Measurements from ENCODE around the gene HOXA9.

HOXA9 gene

DNA sequence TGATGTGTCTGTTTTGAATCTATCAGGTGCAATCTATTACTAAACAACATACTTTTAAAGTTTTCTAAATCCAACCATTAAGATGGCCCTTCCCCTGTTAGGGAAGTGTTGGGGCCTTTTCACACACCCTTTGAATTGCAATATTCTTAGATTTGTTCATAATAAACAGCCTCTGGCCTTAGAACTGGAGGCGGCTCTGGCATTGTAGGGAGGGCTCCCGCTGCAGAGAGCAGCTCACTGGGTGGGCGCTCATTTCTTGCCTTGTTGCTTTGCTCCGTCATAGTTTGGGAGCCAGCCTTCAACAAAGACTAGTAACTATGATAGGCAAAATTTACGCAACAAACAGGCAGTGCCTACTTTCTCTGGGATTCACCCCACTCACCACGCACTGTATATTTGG lies 13.0 kb upstream of the HOXA9 start:
- Histone ChIP-seq H3K79me1 (replicated peaks; ENCODE audit: low read length, poor library complexity, severe bottlenecking) (no peaks in the 10 kb centered on the region), H4K8ac (ENCODE audit: low read length) (no peak overlapping the region), H3K9me3 (ENCODE audit: control insufficient read depth, low read length) (no peaks in the 10 kb centered on the region), H3K36me3 (ENCODE audit: control insufficient read depth in 1 of 2, insufficient read depth in 2 of 2, low read depth in 1 of 2, low read length in 2 of 2) (peaks cover 6 to 47% of the 10 kb centered on the region in 2 experiments), H3K14ac (ENCODE audit: low read length in 2 of 2) (no peak overlapping the region), H3K4me3 (ENCODE audit: insufficient read depth in 1 of 2, low read depth in 1 of 2, low read length in 2 of 2) (peak overlapping the region; percentile 64 to 92), H3K27me3 (ENCODE audit: control insufficient read depth in 1 of 2, insufficient read depth in 1 of 2, low read length in 2 of 2) (no peaks in the 10 kb centered on the region), H2AK5ac (ENCODE audit: low read length, severe bottlenecking) (no peak overlapping the region), H2BK120ac (ENCODE audit: low read depth, low read length) (no peak overlapping the region), H2BK5ac (ENCODE audit: low read depth, low read length, poor library complexity, severe bottlenecking) (no peak overlapping the region), H3K4me1 (ENCODE audit: control insufficient read depth, insufficient read depth, low read depth, low read length) (peaks cover 18% of the 10 kb centered on the region), H3K4me2 (ENCODE audit: low read length, poor library complexity, severe bottlenecking) (peak overlapping the region; percentile 27), H2BK15ac (ENCODE audit: low read depth, poor library complexity, severe bottlenecking) (no peak overlapping the region), H2AFZ (ENCODE audit: low read depth, low read length) (no peak overlapping the region), H3K18ac (ENCODE audit: low read depth in 1 of 2, low read length in 2 of 2) (no peak overlapping the region), H3K4ac (ENCODE audit: low read depth in 1 of 2, low read length in 2 of 2) (no peak overlapping the region), H2BK12ac (ENCODE audit: low read length in 2 of 2) (no peak overlapping the region), H3K27ac (ENCODE audit: low read length, poor library complexity, severe bottlenecking) (peak overlapping the region; percentile 98), H3K23ac (ENCODE audit: low read length in 2 of 2) (no peak overlapping the region), H3K9ac (ENCODE audit: low read length) (peak overlapping the region; percentile 90), H4K91ac (ENCODE audit: low read length) (no peak overlapping the region)
- 83% methylated on average over 6 of the region's 6 CpGs for WGBS
- no peak for DNase-seq

DNA sequence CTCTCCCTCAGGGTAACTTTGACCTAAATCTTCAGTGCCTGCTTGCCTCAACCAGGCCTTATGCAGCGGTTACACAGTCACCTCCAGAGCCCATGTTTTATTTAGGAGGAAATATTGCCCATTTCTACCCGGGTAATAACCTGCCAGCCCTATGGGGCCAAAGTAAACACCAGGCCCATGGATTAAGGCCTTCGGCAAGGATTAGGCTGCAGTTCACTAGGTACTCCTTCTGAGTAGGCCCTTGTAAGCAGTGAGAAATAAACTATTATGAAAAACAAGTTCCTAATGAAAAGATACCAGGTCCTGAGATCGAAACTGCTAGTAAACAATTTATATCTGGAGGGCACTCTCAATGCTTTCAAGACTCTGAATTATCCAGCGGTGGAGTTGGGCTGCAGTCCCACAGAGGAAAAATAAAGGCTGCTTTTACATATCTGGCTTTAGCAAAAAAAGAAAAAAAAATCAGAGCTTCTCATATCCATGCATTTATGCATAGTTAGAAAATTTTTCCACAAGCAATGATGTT lies 12.5 kb upstream of the HOXA9 start:
- H3K4me1 ChIP-seq (ENCODE audit: control insufficient read depth, insufficient read depth, low read depth, low read length), result peaks cover 18% of the 10 kb centered on the region
- H3K4ac ChIP-seq (ENCODE audit: low read depth in 1 of 2, low read length in 2 of 2), result no peak overlapping the region
- no peak overlapping the region for H2BK12ac ChIP-seq (ENCODE audit: low read length in 2 of 2)
- no peaks in the 10 kb centered on the region for H3K79me1 ChIP-seq (replicated peaks; ENCODE audit: low read length, poor library complexity, severe bottlenecking)
- no peak for DNase-seq
- no peak overlapping the region for H2BK120ac ChIP-seq (ENCODE audit: low read depth, low read length)
- H4K91ac ChIP-seq (ENCODE audit: low read length), result no peak overlapping the region
- peak overlapping the region; percentile 60 for H3K4me2 ChIP-seq (ENCODE audit: low read length, poor library complexity, severe bottlenecking)
- H4K8ac ChIP-seq (ENCODE audit: low read length), result no peak overlapping the region
- no peaks in the 10 kb centered on the region for H3K27me3 ChIP-seq (ENCODE audit: control insufficient read depth in 1 of 2, insufficient read depth in 1 of 2, low read length in 2 of 2)
- H3K23ac ChIP-seq (ENCODE audit: low read length in 2 of 2), result no peak overlapping the region
- no peak overlapping the region for H2AFZ ChIP-seq (ENCODE audit: low read depth, low read length)
- H3K9me3 ChIP-seq (ENCODE audit: control insufficient read depth, low read length), result no peaks in the 10 kb centered on the region
- H3K36me3 ChIP-seq (ENCODE audit: control insufficient read depth in 1 of 2, insufficient read depth in 2 of 2, low read depth in 1 of 2, low read length in 2 of 2), result peaks cover 6 to 49% of the 10 kb centered on the region in 2 experiments
- H3K18ac ChIP-seq (ENCODE audit: low read depth in 1 of 2, low read length in 2 of 2), result no peak overlapping the region
- H3K27ac ChIP-seq (ENCODE audit: low read length, poor library complexity, severe bottlenecking), result peak overlapping the region; percentile 71
- H3K4me3 ChIP-seq (ENCODE audit: insufficient read depth in 1 of 2, low read depth in 1 of 2, low read length in 2 of 2), result peak overlapping the region; percentile 69 to 92
- no peak overlapping the region for H2BK15ac ChIP-seq (ENCODE audit: low read depth, poor library complexity, severe bottlenecking)
- no peak overlapping the region for H2AK5ac ChIP-seq (ENCODE audit: low read length, severe bottlenecking)
- 59% methylated on average over 5 of the region's 5 CpGs for WGBS
- H2BK5ac ChIP-seq (ENCODE audit: low read depth, low read length, poor library complexity, severe bottlenecking), result peak overlapping the region; percentile 53
- H3K9ac ChIP-seq (ENCODE audit: low read length), result peak overlapping the region; percentile 90
- H3K14ac ChIP-seq (ENCODE audit: low read length in 2 of 2), result no peak overlapping the region

DNA sequence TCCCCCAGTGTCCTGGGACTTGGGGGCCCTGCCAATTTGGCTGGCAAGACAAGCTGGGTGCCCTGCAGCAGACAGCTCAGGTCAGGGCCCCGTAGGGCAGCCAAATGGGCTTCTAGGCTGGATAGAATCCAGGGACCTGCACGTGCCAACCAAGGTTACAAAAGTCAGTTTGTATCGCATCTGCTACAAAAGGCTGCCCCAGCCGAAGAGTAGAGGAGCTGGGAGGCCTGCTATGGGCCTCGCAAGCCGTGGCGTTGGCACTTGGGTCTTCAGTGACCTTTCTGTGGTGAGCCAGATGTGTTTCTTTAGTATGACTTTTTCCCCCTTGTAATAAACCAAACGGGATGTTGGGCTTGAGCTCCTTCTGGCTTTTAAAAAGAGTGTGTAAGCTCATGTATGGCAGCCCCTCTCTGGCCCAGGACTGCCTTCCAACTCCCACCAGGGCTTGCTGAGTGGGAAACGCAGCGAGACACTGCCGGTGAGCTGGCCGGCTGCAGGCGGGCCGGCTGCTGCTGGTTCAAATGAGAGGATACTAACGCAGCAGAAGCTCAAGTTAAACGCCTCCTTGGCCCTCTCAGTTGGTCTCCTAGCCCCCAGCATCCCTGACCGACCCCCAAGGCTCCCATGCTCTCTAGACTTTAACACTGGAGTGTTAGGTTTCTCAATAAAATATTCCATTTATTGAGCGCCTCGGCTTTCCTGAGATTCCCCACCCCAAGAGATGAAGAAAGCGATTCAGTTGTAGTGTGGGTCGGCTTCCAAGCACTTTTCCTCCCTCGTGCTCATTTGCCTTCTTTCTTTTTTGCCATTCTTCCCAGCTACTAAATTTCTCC lies 11.8 kb upstream of the HOXA9 start:
- Histone ChIP-seq H3K27me3 (ENCODE audit: control insufficient read depth in 1 of 2, insufficient read depth in 1 of 2, low read length in 2 of 2) (peaks cover 0 to 1% of the 10 kb centered on the region in 2 experiments), H2BK15ac (ENCODE audit: low read depth, poor library complexity, severe bottlenecking) (no peak overlapping the region), H3K14ac (ENCODE audit: low read length in 2 of 2) (no peak overlapping the region), H2AK5ac (ENCODE audit: low read length, severe bottlenecking) (peak overlapping the region; percentile 36), H2BK120ac (ENCODE audit: low read depth, low read length) (no peak overlapping the region), H3K79me1 (replicated peaks; ENCODE audit: low read length, poor library complexity, severe bottlenecking) (no peaks in the 10 kb centered on the region), H4K8ac (ENCODE audit: low read length) (no peak overlapping the region), H4K91ac (ENCODE audit: low read length) (no peak overlapping the region), H3K23ac (ENCODE audit: low read length in 2 of 2) (no peak overlapping the region), H3K36me3 (ENCODE audit: control insufficient read depth in 1 of 2, insufficient read depth in 2 of 2, low read depth in 1 of 2, low read length in 2 of 2) (peaks cover 6 to 51% of the 10 kb centered on the region in 2 experiments), H3K4me1 (ENCODE audit: control insufficient read depth, insufficient read depth, low read depth, low read length) (peaks cover 16% of the 10 kb centered on the region), H3K4ac (ENCODE audit: low read depth in 1 of 2, low read length in 2 of 2) (no peak overlapping the region), H2BK5ac (ENCODE audit: low read depth, low read length, poor library complexity, severe bottlenecking) (peak overlapping the region; percentile 86), H2AFZ (ENCODE audit: low read depth, low read length) (no peak overlapping the region), H3K27ac (ENCODE audit: low read length, poor library complexity, severe bottlenecking) (peak overlapping the region; percentile 71), H3K9me3 (ENCODE audit: control insufficient read depth, low read length) (no peaks in the 10 kb centered on the region), H3K9ac (ENCODE audit: low read length) (peak overlapping the region; percentile 90), H3K18ac (ENCODE audit: low read depth in 1 of 2, low read length in 2 of 2) (no peak overlapping the region), H3K4me2 (ENCODE audit: low read length, poor library complexity, severe bottlenecking) (peak overlapping the region; percentile 60), H3K4me3 (ENCODE audit: insufficient read depth in 1 of 2, low read depth in 1 of 2, low read length in 2 of 2) (peak overlapping the region; percentile 69 to 92), H2BK12ac (ENCODE audit: low read length in 2 of 2) (no peak overlapping the region)
- no peak for DNase-seq
- WGBS, result 65% methylated on average over 22 of the region's 22 CpGs

DNA sequence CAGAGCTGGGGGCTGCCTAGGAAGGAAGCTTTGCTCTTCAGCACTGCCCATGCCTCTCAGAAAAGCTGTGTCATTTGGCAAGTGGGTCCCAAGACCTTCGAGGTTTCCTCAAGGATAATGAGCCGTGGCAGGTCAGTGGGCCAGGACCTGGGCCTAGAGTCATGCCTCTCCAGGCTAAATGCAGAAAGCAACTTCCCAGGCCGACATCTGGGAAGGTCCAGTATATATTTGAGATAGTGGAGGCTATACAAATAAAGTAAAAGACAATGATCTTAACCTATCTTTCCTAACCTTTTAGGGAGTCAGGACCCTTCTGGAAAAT lies 11.1 kb upstream of the HOXA9 start:
- no peak overlapping the region for H4K91ac ChIP-seq (ENCODE audit: low read length)
- no peak overlapping the region for H3K14ac ChIP-seq (ENCODE audit: low read length in 2 of 2)
- H3K27me3 ChIP-seq (ENCODE audit: control insufficient read depth in 1 of 2, insufficient read depth in 1 of 2, low read length in 2 of 2), result peaks cover 0 to 6% of the 10 kb centered on the region in 2 experiments
- H4K8ac ChIP-seq (ENCODE audit: low read length), result no peak overlapping the region
- H2AFZ ChIP-seq (ENCODE audit: low read depth, low read length), result no peak overlapping the region
- no peak overlapping the region for H2BK5ac ChIP-seq (ENCODE audit: low read depth, low read length, poor library complexity, severe bottlenecking)
- peak overlapping the region; percentile 60 for H3K4me2 ChIP-seq (ENCODE audit: low read length, poor library complexity, severe bottlenecking)
- H2BK120ac ChIP-seq (ENCODE audit: low read depth, low read length), result no peak overlapping the region
- H2BK12ac ChIP-seq (ENCODE audit: low read length in 2 of 2), result no peak overlapping the region
- peaks cover 3 to 52% of the 10 kb centered on the region in 2 experiments for H3K36me3 ChIP-seq (ENCODE audit: control insufficient read depth in 1 of 2, insufficient read depth in 2 of 2, low read depth in 1 of 2, low read length in 2 of 2)
- no peak for DNase-seq
- H2AK5ac ChIP-seq (ENCODE audit: low read length, severe bottlenecking), result no peak overlapping the region
- no peaks in the 10 kb centered on the region for H3K9me3 ChIP-seq (ENCODE audit: control insufficient read depth, low read length)
- H3K23ac ChIP-seq (ENCODE audit: low read length in 2 of 2), result no peak overlapping the region
- peak overlapping the region; percentile 90 for H3K9ac ChIP-seq (ENCODE audit: low read length)
- no peaks in the 10 kb centered on the region for H3K79me1 ChIP-seq (replicated peaks; ENCODE audit: low read length, poor library complexity, severe bottlenecking)
- H3K4ac ChIP-seq (ENCODE audit: low read depth in 1 of 2, low read length in 2 of 2), result no peak overlapping the region
- H3K4me1 ChIP-seq (ENCODE audit: control insufficient read depth, insufficient read depth, low read depth, low read length), result peaks cover 10% of the 10 kb centered on the region
- 67% methylated on average over 2 of the region's 3 CpGs for WGBS
- no peak overlapping the region for H2BK15ac ChIP-seq (ENCODE audit: low read depth, poor library complexity, severe bottlenecking)
- no peak overlapping the region for H3K18ac ChIP-seq (ENCODE audit: low read depth in 1 of 2, low read length in 2 of 2)
- H3K27ac ChIP-seq (ENCODE audit: low read length, poor library complexity, severe bottlenecking), result peak overlapping the region; percentile 71
- peak overlapping the region; percentile 61 to 92 for H3K4me3 ChIP-seq (ENCODE audit: insufficient read depth in 1 of 2, low read depth in 1 of 2, low read length in 2 of 2)
